SU-DHL-6 (cell line): ENCODE measurements around the gene RDH8.
"Not testable (repeated sequence)": the region's sequence is repeated elsewhere in the genome, so short reads cannot be mapped to it uniquely, and the experiment has no call there.

Experiments used
- H2AFZ ChIP-seq: fragments of 200-600 bp; sonication (generic); 2 replicates; pipeline ENCODE4 v1.6.1; 2014; ENCODE audit warnings: low read depth, mild to moderate bottlenecking, moderate library complexity, mixed read lengths, antibody characterized with exemption, low read length; ENCODE audit not compliant: severe bottlenecking
- H3F3A ChIP-seq: fragments of 200-600 bp; shearing (Covaris generic); 2 replicates; pipeline ENCODE4 v1.6.0; 2016; ENCODE audit warnings: antibody characterized with exemption, mild to moderate bottlenecking; ENCODE audit not compliant: insufficient read depth
- H3K27ac ChIP-seq: fragments of 200-600 bp; sonication (generic); 2 replicates; pipeline ENCODE4 v1.5.1; 2016; ENCODE audit warnings: low read depth, mild to moderate bottlenecking, low read length, moderate library complexity, mixed read lengths
- H3K27me3 ChIP-seq: fragments of 200-600 bp; sonication (generic), shearing (Covaris generic); 2 replicates; pipeline ENCODE4 v1.6.0; 2014; ENCODE audit warnings: mild to moderate bottlenecking, low read length
- H3K36me3 ChIP-seq: fragments of 200-600 bp; sonication (generic); 2 replicates; pipeline ENCODE4 v1.6.1; 2014; ENCODE audit warnings: mild to moderate bottlenecking, low read length, mixed read lengths
- H3K4me2 ChIP-seq: fragments of 300-600, 200-600 bp; shearing (Covaris generic), sonication (generic); 2 replicates; pipeline ENCODE4 v1.6.0; 2014; ENCODE audit warnings: low read length, low read depth, mild to moderate bottlenecking; ENCODE audit not compliant: poor library complexity, severe bottlenecking
- H3K4me3 ChIP-seq: fragments of 200-600 bp; sonication (generic); 2 replicates; pipeline ENCODE4 v1.5.1; 2014; ENCODE audit warnings: antibody characterized with exemption, low read length, mild to moderate bottlenecking, mixed read lengths; ENCODE audit not compliant: insufficient read depth, poor library complexity, severe bottlenecking
- H3K79me2 ChIP-seq: fragments of 200-600 bp; sonication (generic); 2 replicates; pipeline ENCODE4 v1.6.1; 2014; ENCODE audit warnings: mild to moderate bottlenecking, low read length, moderate library complexity; ENCODE audit not compliant: insufficient read depth
- H3K9ac ChIP-seq: fragments of 200-600 bp; sonication (generic); 2 replicates; pipeline ENCODE4 v1.7.0; 2014; ENCODE audit warnings: mild to moderate bottlenecking, low read length
- H3K9me2 ChIP-seq: fragments of 200-600 bp; sonication (generic); replicated peaks from 2 replicates; pipeline ENCODE4 v1.6.1; 2014; ENCODE audit warnings: low read length; ENCODE audit not compliant: insufficient read depth
- H3K9me3 ChIP-seq: fragments of 200-600 bp; sonication (generic); 2 replicates; pipeline ENCODE4 v1.6.1; 2014; ENCODE audit warnings: low read length, mixed read lengths; ENCODE audit not compliant: insufficient read depth
- H4K20me1 ChIP-seq: fragments of 200-600 bp; sonication (generic); 2 replicates; pipeline ENCODE4 v1.6.1; 2014; ENCODE audit warnings: low read depth, mild to moderate bottlenecking, antibody characterized with exemption, low read length, moderate library complexity, mixed read lengths
- EZH2phosphoT487 ChIP-seq: fragments of 200-600 bp; sonication (generic), shearing (Covaris generic); conservative IDR thresholded peaks from 2 replicates; pipeline ENCODE4 v1.6.1; 2018; ENCODE audit warnings: mild to moderate bottlenecking, antibody characterized with exemption, low read length, moderate library complexity, mixed read lengths
- TF ChIP-seq, protein P1 (sequence below): fragments of 200-600 bp; sonication (generic); IDR thresholded peaks from one replicate; pipeline ENCODE4 v1.5.1; 2017; ENCODE audit warnings: antibody characterized with exemption, mild to moderate bottlenecking, low read length, moderate library complexity; ENCODE audit not compliant: insufficient read depth, poor library complexity, severe bottlenecking

RDH8 gene

DNA sequence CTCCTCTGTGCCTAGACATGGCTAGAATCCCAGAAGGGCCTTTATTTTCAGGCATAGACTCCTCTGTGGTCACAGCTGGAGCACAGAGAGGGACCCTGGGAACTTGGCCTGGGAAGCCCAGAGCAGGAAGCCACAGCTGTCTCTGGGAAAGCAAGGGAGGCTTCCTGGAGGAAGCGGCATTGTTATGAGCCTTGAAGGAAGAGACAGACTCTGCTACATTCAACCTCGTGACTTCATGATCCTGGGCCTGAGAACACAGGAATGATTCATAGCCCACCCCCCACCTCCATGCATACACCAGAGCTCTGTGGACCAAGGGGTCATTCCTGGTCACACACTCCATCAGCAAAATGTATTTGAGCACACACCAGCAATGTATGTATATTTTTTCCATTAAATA lies 8.6 kb downstream of the RDH8 start:
- Histone ChIP-seq H4K20me1 (no peaks in the 10 kb centered on the region), H3K9ac (no peak overlapping the region), H3K4me2 (no peak overlapping the region), H3K27me3 (no peaks in the 10 kb centered on the region), H3K36me3 (no peaks in the 10 kb centered on the region), H3K9me3 (no peaks in the 10 kb centered on the region), H3K4me3 (no peak overlapping the region), H3F3A (no peaks in the 10 kb centered on the region), H2AFZ (no peak overlapping the region), H3K79me2 (no peaks in the 10 kb centered on the region), H3K9me2 (no peaks in the 10 kb centered on the region), H3K27ac (no peak overlapping the region)
- TF ChIP-seq, protein P1, sequence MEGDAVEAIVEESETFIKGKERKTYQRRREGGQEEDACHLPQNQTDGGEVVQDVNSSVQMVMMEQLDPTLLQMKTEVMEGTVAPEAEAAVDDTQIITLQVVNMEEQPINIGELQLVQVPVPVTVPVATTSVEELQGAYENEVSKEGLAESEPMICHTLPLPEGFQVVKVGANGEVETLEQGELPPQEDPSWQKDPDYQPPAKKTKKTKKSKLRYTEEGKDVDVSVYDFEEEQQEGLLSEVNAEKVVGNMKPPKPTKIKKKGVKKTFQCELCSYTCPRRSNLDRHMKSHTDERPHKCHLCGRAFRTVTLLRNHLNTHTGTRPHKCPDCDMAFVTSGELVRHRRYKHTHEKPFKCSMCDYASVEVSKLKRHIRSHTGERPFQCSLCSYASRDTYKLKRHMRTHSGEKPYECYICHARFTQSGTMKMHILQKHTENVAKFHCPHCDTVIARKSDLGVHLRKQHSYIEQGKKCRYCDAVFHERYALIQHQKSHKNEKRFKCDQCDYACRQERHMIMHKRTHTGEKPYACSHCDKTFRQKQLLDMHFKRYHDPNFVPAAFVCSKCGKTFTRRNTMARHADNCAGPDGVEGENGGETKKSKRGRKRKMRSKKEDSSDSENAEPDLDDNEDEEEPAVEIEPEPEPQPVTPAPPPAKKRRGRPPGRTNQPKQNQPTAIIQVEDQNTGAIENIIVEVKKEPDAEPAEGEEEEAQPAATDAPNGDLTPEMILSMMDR = no peak
- TF ChIP-seq EZH2phosphoT487 = no peak

DNA sequence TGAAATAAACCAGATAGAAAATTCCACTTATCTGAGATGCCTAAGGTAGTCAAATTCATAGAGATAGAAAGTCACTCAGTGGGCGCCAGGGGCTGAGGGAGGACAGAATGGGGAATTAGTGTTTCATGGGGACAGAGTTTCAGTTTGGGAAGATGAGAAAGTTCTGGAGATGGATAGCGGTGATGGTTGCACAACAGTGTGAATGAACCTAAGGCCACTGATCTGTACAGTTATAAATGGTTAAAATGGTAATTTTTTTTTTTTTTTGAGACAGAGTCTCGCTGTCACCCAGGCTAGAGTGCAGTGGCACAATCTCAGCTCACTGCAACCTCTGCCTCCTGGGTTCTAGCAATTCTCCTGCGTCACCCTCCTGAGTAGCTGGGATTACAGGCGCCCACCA lies 9.8 kb downstream of the RDH8 start:
- H2AFZ ChIP-seq, H3K9me3 ChIP-seq, H3K4me2 ChIP-seq, H3F3A ChIP-seq, H3K27me3 ChIP-seq, H3K4me3 ChIP-seq, H4K20me1 ChIP-seq, H3K9me2 ChIP-seq, H3K36me3 ChIP-seq, H3K79me2 ChIP-seq, H3K27ac ChIP-seq, H3K9ac ChIP-seq: not testable (repeated sequence)

DNA sequence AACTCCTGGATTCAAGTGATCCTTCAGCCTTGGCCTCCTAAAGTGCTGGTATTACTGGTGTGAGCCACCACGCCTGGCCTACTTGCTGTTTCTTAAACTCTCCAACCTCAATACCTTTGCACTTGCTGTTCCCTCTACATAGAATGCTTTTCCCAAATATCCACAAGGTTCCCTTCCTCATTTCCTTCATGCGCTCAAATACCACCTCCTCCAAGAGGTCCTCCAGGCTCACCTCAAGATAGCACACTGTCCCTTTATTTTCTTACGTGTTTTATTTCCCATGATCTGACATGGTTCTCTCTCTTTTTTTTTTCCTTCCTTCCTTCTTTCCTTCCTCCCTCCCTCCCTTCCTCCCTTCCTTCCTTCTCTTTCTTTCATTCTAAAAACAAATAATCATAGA lies 13.5 kb downstream of the RDH8 start:
- no peaks in the 10 kb centered on the region for H3K27me3 ChIP-seq
- no peaks in the 10 kb centered on the region for H3K9me3 ChIP-seq
- H3K4me2 ChIP-seq = no peak overlapping the region
- H3K9me2 ChIP-seq = no peaks in the 10 kb centered on the region
- TF ChIP-seq, protein P1 = no peak
- no peaks in the 10 kb centered on the region for H3F3A ChIP-seq
- H3K27ac ChIP-seq = no peak overlapping the region
- H3K36me3 ChIP-seq = no peaks in the 10 kb centered on the region
- no peak overlapping the region for H2AFZ ChIP-seq
- no peaks in the 10 kb centered on the region for H3K79me2 ChIP-seq
- no peak overlapping the region for H3K9ac ChIP-seq
- no peak overlapping the region for H3K4me3 ChIP-seq
- H4K20me1 ChIP-seq = no peaks in the 10 kb centered on the region

DNA sequence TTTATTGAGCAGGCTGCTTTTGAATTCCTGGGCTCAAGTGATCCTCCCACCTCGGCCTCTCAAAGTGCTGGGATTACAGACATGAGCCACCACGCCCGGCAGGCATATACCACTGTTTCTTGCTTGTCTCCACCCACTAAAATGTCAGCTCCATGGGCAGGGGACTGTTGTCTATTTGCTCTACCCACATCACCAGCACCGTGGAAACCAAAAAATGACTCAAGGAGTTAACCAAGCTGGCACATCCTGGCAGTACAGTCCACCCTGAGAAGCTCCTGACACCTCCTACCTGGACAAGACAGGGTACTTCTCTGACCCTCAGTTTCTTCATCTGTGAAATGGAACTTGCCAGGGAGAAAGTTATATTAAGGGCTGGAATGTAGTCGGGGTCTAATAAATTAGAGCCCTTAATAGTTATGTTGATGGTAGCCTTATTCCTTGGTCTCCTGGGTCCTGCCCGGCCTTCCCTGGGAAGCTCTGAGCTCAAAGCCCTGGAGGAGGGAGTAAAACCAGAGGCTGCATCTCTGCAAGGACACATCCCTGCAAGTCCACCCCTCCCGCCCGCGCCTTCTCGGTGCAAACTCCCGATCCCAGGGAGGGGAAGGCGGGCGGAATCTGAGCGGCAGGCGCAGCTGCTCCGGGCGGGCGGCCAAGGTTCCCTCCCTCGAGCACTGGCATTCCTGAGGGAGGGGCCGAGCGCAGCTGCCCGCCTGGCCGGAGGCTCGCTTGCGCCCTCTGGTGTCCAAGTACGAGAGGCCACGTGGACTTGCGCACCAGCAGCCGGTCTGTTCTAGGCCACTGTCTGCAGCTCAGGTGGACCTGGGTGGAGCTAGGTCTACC lies 14.1 kb downstream of the RDH8 start:
- TF ChIP-seq, protein P1 = peak; percentile 79
- no peak for TF ChIP-seq EZH2phosphoT487
- Histone ChIP-seq H3K9ac (no peak overlapping the region), H3K27ac (no peak overlapping the region), H3F3A (no peaks in the 10 kb centered on the region), H3K9me3 (no peaks in the 10 kb centered on the region), H3K27me3 (no peaks in the 10 kb centered on the region), H2AFZ (no peak overlapping the region), H3K36me3 (no peaks in the 10 kb centered on the region), H4K20me1 (no peaks in the 10 kb centered on the region), H3K4me3 (no peak overlapping the region), H3K9me2 (no peaks in the 10 kb centered on the region), H3K79me2 (no peaks in the 10 kb centered on the region), H3K4me2 (peak overlapping the region; percentile 26)
